HFF-Myc (cell line): ENCODE measurements around the gene ZNF586.

Experiments used
- DNase-seq: peaks from one replicate; pipeline ENCODE4 v3.0.0-alpha.2; 2011; ENCODE audit warnings: low read depth; ENCODE audit errors: extremely low read depth
- H3K4me3 ChIP-seq: replicated peaks from 2 replicates; pipeline ENCODE4 v1.5.1; 2011; ENCODE audit warnings: low read depth, mild to moderate bottlenecking, control low read depth, low read length
- TF ChIP-seq, protein P1 (sequence below): IDR thresholded peaks from 2 replicates; pipeline ENCODE4 v1.5.1; 2012; ENCODE audit warnings: mild to moderate bottlenecking, low read depth, low read length, control low read depth; ENCODE audit errors: missing control alignments

ZNF586 gene

GRCh38 chr19:57825511-57825910 lies 56.0 kb downstream of the ZNF586 start:
- no peak for DNase-seq
- no peak overlapping the region for H3K4me3 ChIP-seq
- TF ChIP-seq, protein P1, sequence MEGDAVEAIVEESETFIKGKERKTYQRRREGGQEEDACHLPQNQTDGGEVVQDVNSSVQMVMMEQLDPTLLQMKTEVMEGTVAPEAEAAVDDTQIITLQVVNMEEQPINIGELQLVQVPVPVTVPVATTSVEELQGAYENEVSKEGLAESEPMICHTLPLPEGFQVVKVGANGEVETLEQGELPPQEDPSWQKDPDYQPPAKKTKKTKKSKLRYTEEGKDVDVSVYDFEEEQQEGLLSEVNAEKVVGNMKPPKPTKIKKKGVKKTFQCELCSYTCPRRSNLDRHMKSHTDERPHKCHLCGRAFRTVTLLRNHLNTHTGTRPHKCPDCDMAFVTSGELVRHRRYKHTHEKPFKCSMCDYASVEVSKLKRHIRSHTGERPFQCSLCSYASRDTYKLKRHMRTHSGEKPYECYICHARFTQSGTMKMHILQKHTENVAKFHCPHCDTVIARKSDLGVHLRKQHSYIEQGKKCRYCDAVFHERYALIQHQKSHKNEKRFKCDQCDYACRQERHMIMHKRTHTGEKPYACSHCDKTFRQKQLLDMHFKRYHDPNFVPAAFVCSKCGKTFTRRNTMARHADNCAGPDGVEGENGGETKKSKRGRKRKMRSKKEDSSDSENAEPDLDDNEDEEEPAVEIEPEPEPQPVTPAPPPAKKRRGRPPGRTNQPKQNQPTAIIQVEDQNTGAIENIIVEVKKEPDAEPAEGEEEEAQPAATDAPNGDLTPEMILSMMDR, result no peak

- no peak for DNase-seq
- TF ChIP-seq, protein P1, result no peak
- no peak overlapping the region for H3K4me3 ChIP-seq
These were observed 59.8 kb downstream of the ZNF586 start for GRCh38 chr19:57829316-57829715.

GRCh38 chr19:57830071-57830602 lies 60.7 kb downstream of the ZNF586 start, which contains the start of gene ZNF587B:
TSS of gene ZNF587B (plus strand) at chr19:57830299. CDS start at chr19:57830529, 230 bp downstream.
- peak; percentile 65 for DNase-seq
- TF ChIP-seq, protein P1, result peak; percentile 34
- H3K4me3 ChIP-seq, result peak within 1 kb of the TSS; percentile 51
